Limb (tissue), 2 donors: ENCODE data around the gene NEK10.

Experiments
- DNase-seq, 2 donors: peaks; one replicate each; pipeline ENCODE4 v3.0.0-alpha.2; 2016; ENCODE audit errors: extremely low spot score in 2 of 2

The NEK10 gene

DNA sequence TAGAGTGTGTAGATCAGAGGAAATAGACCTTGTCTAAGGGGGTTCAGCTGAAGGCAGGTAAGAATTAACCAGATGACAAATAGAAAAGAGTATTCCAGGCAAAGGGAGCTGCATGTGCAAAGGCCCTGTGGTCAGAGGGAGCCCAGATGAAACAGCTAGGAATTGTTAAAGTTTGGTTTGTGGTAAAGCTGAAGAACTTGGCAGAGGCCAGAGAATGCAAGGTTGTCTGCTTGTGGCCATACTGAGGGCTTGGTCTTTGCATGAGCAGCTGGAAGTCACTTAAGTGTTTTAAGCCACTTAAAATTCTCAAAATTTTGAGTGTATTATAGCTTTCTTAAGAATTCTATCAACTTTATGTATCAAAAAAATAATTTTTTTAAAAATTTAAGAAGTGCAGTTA, 116.5 kb downstream of the NEK10 start:
- DNase-seq, result no peak

DNA sequence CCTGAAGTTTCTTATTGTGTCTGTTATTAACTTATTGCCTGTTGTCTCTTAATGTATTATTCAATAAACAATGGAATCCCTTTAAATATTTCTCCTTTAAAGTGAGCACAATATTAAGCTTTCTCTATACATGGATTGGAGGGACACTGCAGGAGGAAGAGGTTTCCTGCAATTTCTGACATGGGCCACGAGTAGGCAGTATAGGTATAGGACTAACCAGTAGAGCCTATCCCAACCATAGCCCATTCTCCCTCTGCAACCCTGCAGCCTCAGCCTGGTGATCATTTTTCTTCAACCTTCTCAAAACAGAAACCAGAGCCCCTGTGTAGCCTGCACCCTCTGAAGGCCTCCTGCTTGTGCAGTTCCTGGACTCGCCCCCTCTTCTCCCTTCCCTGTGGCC, 124.8 kb downstream of the NEK10 start:
- DNase-seq, result no peak

DNA sequence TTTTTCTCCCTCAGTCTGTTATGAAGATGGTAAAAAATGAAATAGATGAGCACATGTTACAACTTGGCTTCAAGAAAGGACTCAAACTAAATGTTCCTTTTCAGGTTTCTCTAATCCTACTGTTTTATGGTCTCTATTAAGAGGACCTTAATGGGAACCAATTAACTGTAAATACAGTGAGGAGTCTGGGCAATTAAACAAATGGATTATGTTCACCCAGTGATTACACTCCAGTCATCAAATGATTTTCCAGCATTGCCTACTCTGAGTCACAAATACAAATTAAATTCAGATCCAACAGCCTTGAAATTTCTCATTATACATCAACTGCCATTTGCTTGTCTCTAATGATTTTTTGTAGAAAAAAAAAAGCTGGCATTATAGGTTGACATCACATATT, 129.2 kb downstream of the NEK10 start:
- DNase-seq, result no peak

DNA sequence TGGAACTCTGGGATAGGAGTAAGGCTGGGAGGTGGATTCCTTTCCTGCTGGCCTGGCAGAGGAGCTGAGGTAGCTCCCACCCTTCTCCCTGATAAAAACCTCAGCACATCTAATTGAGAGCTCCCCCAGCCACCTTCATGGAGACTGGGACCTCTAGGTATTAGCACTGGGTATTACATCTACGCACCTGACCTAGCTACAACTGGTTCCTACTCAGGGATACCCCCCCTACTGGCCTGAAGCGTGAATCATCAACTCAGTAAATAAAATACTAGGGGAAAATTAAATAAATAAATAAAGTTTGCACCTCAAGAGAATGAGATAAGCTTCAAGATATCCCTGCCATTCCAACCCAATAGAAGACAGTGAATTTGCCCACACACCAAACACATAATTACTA, 140.4 kb downstream of the NEK10 start:
- no peak for DNase-seq

DNA sequence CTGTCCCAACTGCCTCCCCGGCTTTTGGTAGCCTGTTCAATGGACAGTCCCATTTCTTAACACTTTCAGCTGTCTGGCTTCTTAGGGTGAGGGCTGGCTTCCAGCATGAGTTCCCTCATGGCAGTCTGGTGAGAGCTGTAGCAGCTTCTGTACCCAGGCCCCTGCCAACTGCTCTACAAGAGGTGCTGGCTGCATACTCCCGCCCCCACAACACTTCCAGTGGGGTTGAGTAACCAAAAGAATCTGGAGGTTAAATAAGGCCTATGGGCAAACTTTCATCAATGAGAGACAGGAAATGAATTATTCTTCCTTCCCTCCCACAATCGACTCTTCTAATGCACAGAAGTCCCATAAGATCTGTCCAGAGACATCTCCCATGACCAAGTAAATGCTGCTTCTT, 145.0 kb downstream of the NEK10 start:
- no peak for DNase-seq

DNA sequence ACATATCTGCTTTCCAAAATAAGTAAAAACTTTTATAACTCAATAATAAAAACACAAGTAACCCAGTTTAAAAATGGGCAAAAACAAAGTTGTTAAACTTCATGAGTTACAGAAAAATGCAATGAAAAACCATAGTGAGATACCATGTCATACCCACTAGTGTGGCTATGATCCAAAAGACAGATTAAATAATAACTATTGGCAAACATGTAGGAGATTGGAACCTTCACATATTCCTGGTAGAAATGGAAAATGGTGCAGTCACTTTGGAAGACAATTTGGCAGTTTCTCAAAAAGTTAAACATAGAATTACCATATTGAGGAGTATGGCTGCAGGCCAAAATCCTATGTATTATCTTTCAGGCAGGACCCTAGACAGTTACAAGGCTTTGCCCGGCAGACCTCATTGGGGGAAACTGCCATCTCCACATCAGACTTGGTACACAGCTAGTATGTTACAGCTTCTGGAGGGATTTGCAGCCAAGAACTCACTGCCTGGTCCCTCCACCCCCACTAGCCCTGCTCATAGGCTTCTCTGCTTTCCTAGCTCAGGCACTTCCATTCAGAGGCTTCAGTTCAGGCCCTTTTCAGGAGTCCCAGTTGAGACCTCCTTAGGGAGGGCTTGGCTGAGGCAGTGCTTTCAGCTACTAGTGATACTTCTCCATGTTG, 147.8 kb downstream of the NEK10 start:
- DNase-seq, result no peak

DNA sequence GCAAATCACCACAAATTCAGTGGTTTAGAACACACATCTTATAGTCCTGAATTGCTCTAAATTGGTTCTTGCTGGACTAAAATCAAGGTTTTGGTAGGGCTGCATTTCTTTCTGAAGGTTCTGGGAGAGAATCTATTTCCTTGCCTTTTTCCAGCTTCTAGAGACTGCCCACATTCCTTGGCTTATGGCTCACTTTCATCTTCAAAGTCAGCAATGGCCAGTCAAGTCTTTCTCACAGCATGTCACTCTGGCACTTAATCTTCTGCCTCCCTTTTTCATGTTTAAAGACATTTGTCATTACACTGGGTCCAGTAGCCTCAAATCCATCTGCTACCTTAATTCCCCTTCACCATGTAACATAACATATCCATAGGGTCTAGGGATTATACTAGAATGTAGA, 149.0 kb downstream of the NEK10 start:
- DNase-seq, result no peak

DNA sequence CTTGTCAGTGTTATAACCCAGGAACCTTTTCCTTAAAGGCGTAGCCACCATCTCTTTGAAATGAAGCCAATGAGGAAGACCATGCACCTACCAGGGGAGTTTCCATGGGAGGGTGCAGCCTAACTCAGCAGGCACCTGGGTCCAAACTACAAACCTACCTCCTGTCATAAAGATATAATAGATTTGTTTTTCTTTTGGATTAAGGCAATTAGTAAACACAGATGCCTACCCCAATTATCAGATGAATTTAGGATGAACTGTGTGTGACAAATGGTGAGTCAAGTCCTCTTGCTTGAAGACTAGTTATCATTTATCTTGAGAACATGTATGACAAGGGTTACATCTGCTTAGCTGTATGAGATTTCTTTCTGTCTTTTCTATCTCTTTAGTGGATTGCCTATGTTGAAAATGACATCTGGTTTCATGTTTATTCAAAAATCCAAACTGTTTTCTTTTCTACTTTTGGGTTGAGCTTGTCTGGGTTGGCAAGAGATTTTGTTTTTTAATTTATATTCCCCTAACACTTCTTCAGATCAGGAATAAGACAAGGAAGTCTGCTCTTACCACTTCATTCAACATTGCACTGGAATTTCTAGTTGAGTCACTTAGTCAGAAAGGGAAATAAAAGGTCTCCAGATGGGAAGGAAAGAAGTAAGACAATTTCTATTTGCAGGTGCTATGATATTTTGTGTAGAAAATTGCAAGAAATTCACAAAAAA, 149.9 kb downstream of the NEK10 start:
- no peak for DNase-seq

DNA sequence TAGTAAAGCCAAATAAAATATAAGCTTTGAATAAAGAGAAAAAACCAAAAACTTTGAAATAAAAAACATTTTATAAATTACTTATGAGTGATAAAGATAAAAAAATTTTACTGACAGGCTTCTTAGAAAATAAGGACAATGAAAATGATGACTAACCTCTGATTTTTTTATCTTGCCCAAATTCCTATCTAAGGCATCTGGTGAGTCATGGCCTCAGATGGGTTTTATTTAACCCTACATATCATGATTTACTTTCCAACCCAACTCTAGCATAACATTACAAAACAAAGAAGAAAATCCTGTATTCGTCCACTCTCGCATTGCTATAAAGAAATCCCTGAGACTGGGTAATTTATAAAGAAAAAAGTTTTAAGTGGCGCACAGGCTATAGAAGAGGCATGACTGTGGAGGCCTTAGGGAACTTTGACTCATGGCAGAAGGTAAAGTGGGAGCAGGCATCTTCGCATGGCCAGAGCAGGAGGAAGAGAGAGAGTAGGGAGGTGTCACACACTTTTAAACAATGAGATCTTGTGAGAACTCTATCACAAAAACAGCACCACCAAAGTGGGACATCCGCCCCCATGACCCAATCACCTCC, 152.1 kb downstream of the NEK10 start:
- DNase-seq, result no peak

DNA sequence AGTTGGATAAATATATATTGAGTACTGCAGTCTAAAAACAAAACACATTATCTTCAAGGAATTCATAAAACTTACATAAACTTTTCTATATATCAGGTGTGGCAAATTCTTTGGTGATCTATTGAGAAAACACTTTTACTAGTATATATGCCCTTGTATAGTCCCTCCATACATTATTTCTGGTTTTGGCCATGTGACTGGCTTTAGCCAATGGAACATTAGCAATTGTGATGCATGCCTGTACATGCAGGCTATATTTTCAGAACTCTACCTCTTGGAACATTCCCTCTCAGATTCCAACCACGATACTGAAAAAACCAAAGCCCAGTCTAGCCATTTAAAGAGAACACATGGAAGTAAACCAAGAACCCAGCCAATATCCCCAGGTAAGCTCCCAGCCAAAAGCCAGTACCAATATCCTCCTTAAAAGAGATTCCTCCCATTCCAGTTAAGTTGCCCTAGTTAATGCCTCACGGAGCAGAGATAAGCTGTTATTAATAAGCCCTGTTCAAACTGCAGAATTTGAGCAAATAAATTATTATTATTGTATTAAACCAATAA, 152.8 kb downstream of the NEK10 start:
- no peak for DNase-seq

DNA sequence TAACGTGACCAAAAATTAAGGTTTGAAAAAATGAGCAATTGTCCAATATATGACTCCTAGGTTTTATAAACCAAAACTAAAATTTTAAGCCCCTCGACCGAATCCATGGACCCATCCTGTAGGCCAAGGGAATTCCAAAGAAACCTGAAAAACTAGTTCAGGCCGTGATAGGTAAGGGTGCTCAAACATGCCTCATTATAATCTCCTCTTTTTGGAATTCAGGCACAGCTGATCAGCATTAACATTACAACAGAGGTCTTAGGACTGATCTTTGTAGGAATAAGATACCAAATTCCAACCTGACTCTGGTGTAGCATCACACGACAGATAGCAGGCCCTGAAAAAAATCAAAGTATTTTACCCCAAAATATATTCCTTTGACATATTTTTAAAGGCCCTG, 155.7 kb downstream of the NEK10 start:
- DNase-seq, result no peak

DNA sequence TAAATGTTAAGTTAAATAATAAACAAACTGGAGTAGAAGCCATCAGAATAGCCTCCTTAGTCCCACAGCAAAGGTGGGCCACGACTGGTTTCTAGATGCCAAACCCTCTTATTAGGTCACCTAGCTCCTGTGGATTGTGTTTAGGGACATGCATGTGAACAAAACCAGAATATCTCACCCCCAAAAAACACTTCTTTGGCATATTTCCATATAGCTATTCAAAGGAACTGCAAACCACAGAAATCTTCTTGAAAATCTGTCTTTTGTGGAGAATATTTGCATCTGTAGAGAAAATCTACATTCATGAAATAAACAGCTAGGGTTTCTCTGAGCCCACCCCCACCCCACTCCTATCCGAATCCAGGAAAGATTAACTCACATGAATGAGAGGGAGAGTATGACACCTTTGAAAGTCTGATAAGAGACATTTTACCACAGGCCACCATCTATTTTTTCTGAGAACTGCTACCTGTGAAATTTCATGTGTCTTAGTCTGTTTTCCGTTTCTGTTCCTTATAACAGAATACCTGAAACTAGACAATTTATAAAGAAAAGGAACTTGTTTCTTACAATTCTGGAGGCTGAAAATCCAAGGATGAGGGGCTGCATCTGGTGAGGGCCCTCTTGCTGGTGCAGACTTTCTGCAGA, 159.4 kb downstream of the NEK10 start:
- DNase-seq, result no peak

DNA sequence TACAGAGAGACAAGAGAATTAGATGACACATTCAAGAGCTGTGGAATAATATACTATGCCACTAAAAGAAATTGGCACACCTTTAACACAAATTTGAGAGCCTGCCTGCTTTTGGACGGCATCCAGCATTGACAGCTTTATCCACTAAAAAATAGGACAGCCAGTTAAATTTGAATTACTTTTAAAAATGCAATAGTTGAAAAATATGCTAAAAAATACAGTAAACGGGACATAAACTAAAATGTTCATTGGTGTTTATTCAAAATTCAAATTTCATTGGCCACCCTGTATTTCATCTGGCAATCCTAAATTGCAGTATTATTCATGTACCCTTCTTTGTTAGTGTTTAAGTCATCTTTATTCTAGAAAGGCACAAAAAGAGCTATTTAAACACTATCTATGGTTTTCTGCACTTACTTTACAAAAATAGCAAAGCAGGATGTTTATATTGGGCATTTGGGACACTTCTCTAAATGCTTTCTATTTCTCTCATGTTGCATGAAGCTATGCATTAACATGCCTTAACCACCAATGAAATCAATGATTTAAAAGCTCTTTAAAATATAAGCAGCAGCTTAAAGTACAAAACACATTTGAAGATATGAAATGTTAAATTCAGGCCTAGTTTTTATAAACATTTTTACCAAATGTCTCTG, 160.1 kb downstream of the NEK10 start:
- DNase-seq, result no peak

DNA sequence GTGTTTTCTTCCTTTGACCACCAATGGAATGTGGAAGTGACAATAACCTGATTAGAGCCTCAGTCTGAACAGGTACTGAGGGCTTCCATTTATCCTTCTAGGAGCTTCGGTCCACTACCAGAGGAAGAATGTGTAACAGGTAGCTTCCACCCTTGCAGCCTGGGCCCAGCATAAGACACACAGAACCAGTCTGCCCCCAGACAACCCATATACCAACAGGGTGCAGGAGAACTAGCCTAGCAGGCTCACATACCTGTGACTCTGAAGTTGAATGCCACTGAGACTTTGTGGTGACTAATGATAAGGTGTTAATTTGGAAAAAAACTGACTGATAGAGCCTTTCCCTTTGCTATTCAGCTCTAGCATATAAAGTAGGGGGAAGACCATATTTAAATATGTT, 166.2 kb downstream of the NEK10 start:
- DNase-seq, result no peak

DNA sequence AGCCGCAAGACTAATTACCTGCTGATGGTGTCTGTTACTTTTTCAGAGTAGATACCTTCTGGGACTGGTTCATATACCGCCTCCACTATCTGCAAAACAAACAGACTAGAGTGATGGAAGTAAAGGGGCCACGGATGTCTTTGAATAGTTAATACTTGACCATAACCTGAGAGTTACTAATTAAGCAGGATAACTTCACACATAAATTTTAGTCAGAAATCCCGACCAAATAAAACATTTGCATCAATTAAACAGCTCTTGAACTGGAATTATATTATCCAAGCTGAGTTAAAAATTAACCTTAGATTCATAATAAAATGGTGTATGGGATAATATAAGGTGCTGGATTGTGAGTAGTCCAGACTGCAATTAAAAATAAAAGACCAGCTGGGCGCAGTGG, 167.7 kb downstream of the NEK10 start:
- no peak for DNase-seq

DNA sequence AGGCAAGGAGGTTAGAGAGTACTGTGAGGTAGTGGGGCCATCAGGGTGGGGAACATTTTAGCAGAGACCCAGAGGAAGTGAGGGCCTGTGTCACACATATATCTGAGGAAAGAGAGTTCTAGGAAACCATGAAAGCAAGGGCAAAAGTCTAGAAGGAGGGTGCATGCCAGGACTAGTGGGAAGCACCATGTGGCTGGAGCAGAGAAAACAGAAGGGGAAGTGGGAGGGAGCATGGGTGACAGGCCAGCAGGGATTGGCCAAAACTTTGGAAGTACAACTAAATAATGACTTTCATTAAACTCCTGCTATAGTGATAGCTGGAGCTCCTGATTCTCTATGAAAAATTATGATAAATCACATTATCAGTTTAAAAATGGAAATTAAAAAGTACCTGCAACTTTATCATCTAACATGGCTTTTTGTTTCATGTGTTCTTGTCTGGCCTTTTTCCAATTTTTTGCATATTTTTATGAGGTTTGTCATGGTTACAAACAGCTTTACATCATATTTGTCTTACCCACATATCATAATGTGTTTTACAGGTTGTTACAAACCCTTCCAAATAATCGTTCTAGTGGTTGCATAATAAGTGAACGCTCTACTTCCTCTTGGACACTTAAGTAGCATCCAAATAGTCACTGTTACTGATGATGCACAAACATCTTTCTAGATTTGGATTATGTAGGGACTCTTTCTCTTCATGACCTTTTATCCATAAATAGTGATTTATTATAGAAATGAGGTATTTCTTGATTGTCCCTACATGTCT, 168.3 kb downstream of the NEK10 start:
- no peak for DNase-seq

DNA sequence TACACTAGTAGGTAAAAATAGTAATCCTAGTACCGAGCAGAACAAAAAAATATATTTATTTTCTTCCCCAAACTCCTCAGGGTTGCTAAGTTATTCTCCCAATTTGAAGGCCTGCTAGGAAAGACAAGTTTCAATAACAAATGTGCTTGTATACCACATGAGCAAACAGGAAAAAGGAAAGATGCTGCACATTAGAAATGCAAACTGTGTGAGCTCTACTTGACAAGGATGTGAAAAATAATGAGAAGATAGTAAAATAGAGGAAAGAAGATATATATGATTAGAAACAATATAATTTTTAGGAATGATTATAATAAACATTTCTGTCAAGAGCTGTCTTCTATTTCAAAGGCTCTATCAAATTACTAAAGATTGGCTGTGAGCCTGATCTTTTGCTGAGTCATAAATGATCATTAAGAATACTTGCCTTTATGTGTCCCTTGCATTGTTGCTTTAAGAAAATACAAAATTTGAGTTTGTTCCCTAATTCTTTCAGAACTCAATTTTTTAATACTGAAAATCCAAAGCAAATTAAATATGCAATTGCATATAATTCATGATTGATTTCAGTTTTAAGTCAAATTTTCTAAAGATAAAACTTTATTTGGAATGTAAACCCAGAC, 174.2 kb downstream of the NEK10 start:
- no peak for DNase-seq

DNA sequence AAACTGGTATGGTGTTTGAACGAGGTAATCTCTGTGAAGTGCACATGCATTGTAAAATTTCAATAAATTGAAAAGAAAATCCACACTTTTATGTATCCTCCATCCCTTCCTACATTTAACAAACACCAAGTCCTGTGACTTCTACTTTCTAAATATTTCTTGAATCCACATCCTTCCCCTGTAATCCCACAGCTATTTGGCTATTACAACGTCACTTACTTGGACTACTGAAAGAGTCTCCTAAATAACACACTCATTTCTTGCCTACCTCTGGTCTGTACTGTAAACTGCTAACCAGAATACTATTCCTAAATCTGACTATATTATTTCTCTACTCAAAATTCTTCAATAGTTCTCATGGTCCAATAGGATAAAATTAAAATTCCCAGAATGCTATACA, 176.1 kb downstream of the NEK10 start:
- no peak for DNase-seq

DNA sequence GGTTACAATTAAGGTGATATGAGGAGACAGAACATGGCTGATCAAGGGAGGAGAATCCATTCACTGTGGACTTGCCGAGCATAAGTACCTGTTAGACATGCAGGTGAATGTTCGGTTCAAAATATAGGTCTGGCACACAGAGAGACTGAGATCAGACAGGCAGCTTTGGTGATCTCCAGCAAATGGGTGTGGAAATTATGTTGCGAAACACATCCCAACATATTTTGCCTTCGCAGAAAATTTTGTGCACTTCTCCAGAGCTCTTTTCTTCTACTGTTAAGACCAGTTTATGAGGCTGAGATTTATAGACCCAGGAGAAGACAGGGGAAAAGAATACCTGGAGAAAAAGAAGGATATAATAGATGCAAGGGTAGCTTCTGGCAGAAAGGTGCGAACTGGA, 183.2 kb downstream of the NEK10 start:
- DNase-seq, result no peak

DNA sequence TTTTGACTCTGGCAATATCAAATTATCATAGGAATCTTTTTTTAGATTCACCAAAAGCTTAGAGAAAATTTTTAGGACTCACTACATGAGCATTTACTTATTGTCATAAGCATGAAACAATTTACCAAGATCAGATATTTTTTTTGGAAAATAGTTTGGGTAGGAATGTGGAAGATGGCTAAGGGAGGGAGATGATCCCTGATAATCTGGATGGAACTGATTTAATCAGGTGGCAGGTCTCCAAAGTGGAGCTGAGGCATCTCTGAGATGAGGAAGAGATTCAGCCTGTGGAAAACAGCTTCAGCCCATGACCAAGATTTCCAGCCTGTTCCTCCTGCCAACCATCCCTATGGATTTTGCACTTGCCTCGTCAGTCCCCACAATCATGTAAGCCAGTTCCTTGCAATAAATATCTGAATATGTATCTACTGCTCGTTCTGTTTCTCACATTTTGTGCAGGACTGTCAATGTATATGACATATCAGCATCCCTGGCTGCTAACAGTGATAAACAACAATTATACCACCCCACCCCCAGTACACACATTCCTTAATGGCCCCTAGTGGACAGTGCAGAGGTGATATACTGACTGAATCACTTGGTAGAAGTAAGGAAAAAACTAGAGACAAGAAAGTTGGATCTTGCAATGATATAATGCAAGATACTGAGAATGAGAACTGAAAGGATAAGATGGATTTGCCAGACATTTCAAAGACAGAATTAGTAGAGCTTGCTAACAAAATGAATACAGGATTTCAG, 183.8 kb downstream of the NEK10 start:
- no peak for DNase-seq
